CD14-positive monocyte (primary cell): ENCODE measurements around the gene TTLL12. TPM values are rescaled to one million over a fixed set of nuclear protein-coding genes. Genes with fewer than 3 reads are reported as not detected.

Experiments
- DNase-seq, 3 donors: peaks; one replicate each; pipeline ENCODE4 v3.0.0-alpha.2; 2011 to 2022
- H2AFZ ChIP-seq: 2 replicates; pipeline ENCODE4 v1.6.0; 2012; ENCODE audit warnings: mild to moderate bottlenecking, low read depth, low read length, inconsistent platforms; ENCODE audit not compliant: insufficient read depth, poor library complexity, severe bottlenecking
- H3K27ac ChIP-seq, 2 donors: 1 replicate in 1 of 2; 2 replicates in 1 of 2; pipeline ENCODE4 v1.5.1; 2012 to 2013; ENCODE audit warnings: low read length in 2 of 2, control low read depth in 1 of 2, inconsistent platforms in 1 of 2, low read depth in 1 of 2, mild to moderate bottlenecking in 1 of 2
- H3K27me3 ChIP-seq, 2 donors: one replicate each; pipeline versions ENCODE4 v1.6.0 to v1.6.1; 2011 to 2013; ENCODE audit warnings: low read length in 2 of 2; ENCODE audit not compliant: control insufficient read depth in 2 of 2, insufficient read depth in 2 of 2
- H3K36me3 ChIP-seq, 2 donors: replicated peaks in 1 of 2; 1 replicate in 1 of 2; 2 replicates in 1 of 2; pipeline versions ENCODE4 v1.5.1 to v1.6.1; 2012 to 2013; ENCODE audit warnings: low read length in 2 of 2, control low read depth in 1 of 2, inconsistent platforms in 1 of 2, mild to moderate bottlenecking in 1 of 2; ENCODE audit not compliant: insufficient read depth in 2 of 2, control insufficient read depth in 1 of 2
- H3K4me1 ChIP-seq, 2 donors: 1 replicate in 1 of 2; 2 replicates in 1 of 2; pipeline versions ENCODE4 v1.5.1 to v1.6.1; 2012 to 2013; ENCODE audit warnings: low read length in 2 of 2, control low read depth in 1 of 2, inconsistent platforms in 1 of 2, mild to moderate bottlenecking in 1 of 2, moderate library complexity in 1 of 2; ENCODE audit not compliant: insufficient read depth in 2 of 2, control insufficient read depth in 1 of 2
- H3K4me2 ChIP-seq: replicated peaks from 2 replicates; pipeline ENCODE3; 2012; ENCODE audit warnings: low read length, moderate library complexity, mild to moderate bottlenecking; ENCODE audit not compliant: poor library complexity, severe bottlenecking; ENCODE audit errors: extremely low read depth
- H3K4me3 ChIP-seq, 3 experiments: fragments of 200-600 bp in 1 of 3; sonication (generic) in 1 of 3; replicated peaks in 1 of 3; 1 replicate in 2 of 3; 2 replicates in 1 of 3; pipeline ENCODE4 v1.5.1; 2011 to 2013; ENCODE audit warnings: low read length in 3 of 3, mild to moderate bottlenecking in 3 of 3, control low read depth in 2 of 3, low read depth in 2 of 3, inconsistent platforms in 1 of 3, moderate library complexity in 1 of 3
- H3K79me2 ChIP-seq: 2 replicates; pipeline ENCODE4 v1.6.0; 2012; ENCODE audit warnings: mild to moderate bottlenecking, control low read depth, inconsistent platforms, low read length, moderate library complexity; ENCODE audit not compliant: insufficient read depth
- H3K9ac ChIP-seq: 2 replicates; pipeline ENCODE4 v1.6.0; 2017; ENCODE audit warnings: low read length, mild to moderate bottlenecking; ENCODE audit not compliant: insufficient read depth, poor library complexity, severe bottlenecking
- H3K9me3 ChIP-seq, 2 donors: replicated peaks in 1 of 2; 1 replicate in 1 of 2; 2 replicates in 1 of 2; pipeline versions ENCODE4 v1.5.1 to v1.6.1; 2012 to 2013; ENCODE audit warnings: low read length in 2 of 2, control low read depth in 1 of 2; ENCODE audit not compliant: control insufficient read depth in 1 of 2, insufficient read depth in 1 of 2
- H4K20me1 ChIP-seq: 2 replicates; pipeline ENCODE4 v1.6.0; 2012; ENCODE audit warnings: mild to moderate bottlenecking, low read length, control low read depth, moderate library complexity; ENCODE audit not compliant: insufficient read depth
- H3K27ac Mint-ChIP-seq, 7 donors: one replicate each; pipeline ENCODE4 v1.8.0; 2020; ENCODE audit warnings: mild to moderate bottlenecking in 7 of 7, mixed read lengths in 7 of 7, moderate library complexity in 6 of 7, inconsistent platforms in 2 of 7
- H3K27me3 Mint-ChIP-seq, 3 donors: one replicate each; pipeline ENCODE4 v1.8.0; 2021 to 2022; ENCODE audit warnings: low read depth in 3 of 3, mild to moderate bottlenecking in 3 of 3, mixed read lengths in 3 of 3, moderate library complexity in 3 of 3, inconsistent platforms in 1 of 3
- H3K36me3 Mint-ChIP-seq, 2 donors: one replicate each; pipeline ENCODE4 v1.8.0; 2020; ENCODE audit warnings: mixed read lengths in 2 of 2, inconsistent platforms in 1 of 2, mild to moderate bottlenecking in 1 of 2
- H3K4me1 Mint-ChIP-seq: one replicate; pipeline ENCODE4 v1.8.0; 2020; ENCODE audit warnings: mild to moderate bottlenecking, mixed read lengths
- H3K4me3 Mint-ChIP-seq, 2 donors: one replicate each; pipeline ENCODE4 v1.8.0; 2020; ENCODE audit warnings: mild to moderate bottlenecking in 2 of 2, mixed read lengths in 2 of 2, moderate library complexity in 1 of 2
- H3K9me3 Mint-ChIP-seq, 7 donors: one replicate each; pipeline ENCODE4 v1.8.0; 2020 to 2022; ENCODE audit warnings: mixed read lengths in 7 of 7, mild to moderate bottlenecking in 6 of 7, moderate library complexity in 6 of 7, inconsistent platforms in 2 of 7
- CTCF ChIP-seq: fragments of 200-600 bp; IDR thresholded peaks from one replicate; pipeline ENCODE4 v1.8.0; 2022; ENCODE audit warnings: antibody characterized with exemption, mild to moderate bottlenecking
- WGBS: methylation state at CpG from one replicate; pipeline ENCODE4 v1.1.5; 2013; ENCODE audit warnings: missing lambda C conversion rate; ENCODE audit not compliant: insufficient coverage; 5-methylcytosine and 5-hydroxymethylcytosine counted together
- intact Hi-C, 2 donors: fragments of 100-400 bp; cut with micrococcal nuclease; formaldehyde crosslinking; loops; one replicate each; pipeline versions ENCODE4 v1.15.0 to v1.15.1; 2023
- polyA plus RNA-seq, 3 donors: library from polyadenylated mRNA; depleted of rRNA in 1 of 3; unstranded in 2 of 3; stranded (reverse) in 1 of 3; fragments of 300-500 nt in 2 of 3; fragments of >200 nt in 1 of 3; fragmentation: Illumina TruSeq in 2 of 3; gene quantifications; 1 replicate in 2 of 3; 2 replicates in 1 of 3; pipeline ENCODE4 v1.2.3, GENCODE V29; 2012 to 2021

TTLL12 gene
- polyA plus RNA-seq, 3 donors = 9.5 to 16.6 (median 16.5) TPM

- H3K79me2 ChIP-seq = no peaks in the 10 kb centered on the region
- Mint-ChIP-seq H3K4me3 (no peak overlapping the region), H3K9me3 (peaks cover 0 to 4% (median 0%) of the 10 kb centered on the region in 7 donors), H3K27me3 (peaks cover under 1 to 11% (median 7%) of the 10 kb centered on the region in 3 donors), H3K4me1 (no peaks in the 10 kb centered on the region), H3K36me3 (no peaks in the 10 kb centered on the region), H3K27ac (no peak overlapping the region)
- H3K27ac ChIP-seq = no peak overlapping the region
- H3K9me3 ChIP-seq = no peaks in the 10 kb centered on the region
- H3K4me3 ChIP-seq = no peak overlapping the region
- DNase-seq = no peak
- no peaks in the 10 kb centered on the region for H4K20me1 ChIP-seq
- no peak overlapping the region for H3K9ac ChIP-seq
- 93% methylated on average over 7 of the region's 9 CpGs for WGBS
- TF ChIP-seq CTCF = no peak
- intact Hi-C loops = no loop called here
- no peak overlapping the region for H3K4me2 ChIP-seq
- no peaks in the 10 kb centered on the region for H3K27me3 ChIP-seq
- H2AFZ ChIP-seq = no peak overlapping the region
- no peaks in the 10 kb centered on the region for H3K4me1 ChIP-seq
- no peaks in the 10 kb centered on the region for H3K36me3 ChIP-seq
Observed at GRCh38 chr22:43198936-43199335, 12.0 kb upstream of the TTLL12 start.

GRCh38 chr22:43198126-43198525 lies 11.2 kb upstream of the TTLL12 start:
- Histone ChIP-seq H3K4me2 (no peak overlapping the region), H2AFZ (no peak overlapping the region), H3K9me3 (no peaks in the 10 kb centered on the region), H3K4me3 (no peak overlapping the region), H4K20me1 (no peaks in the 10 kb centered on the region), H3K27me3 (no peaks in the 10 kb centered on the region), H3K79me2 (no peaks in the 10 kb centered on the region), H3K4me1 (no peaks in the 10 kb centered on the region), H3K9ac (no peak overlapping the region), H3K36me3 (no peaks in the 10 kb centered on the region), H3K27ac (no peak overlapping the region)
- DNase-seq = no peak
- 90% methylated on average over 2 of the region's 5 CpGs for WGBS
- Mint-ChIP-seq H3K36me3 (no peaks in the 10 kb centered on the region), H3K4me1 (no peaks in the 10 kb centered on the region), H3K27me3 (peaks cover 7 to 11% (median 8%) of the 10 kb centered on the region in 3 donors), H3K27ac (no peak overlapping the region), H3K9me3 (peaks cover 0 to 4% (median 0%) of the 10 kb centered on the region in 7 donors), H3K4me3 (no peak overlapping the region)
- intact Hi-C loops = no loop called here
- no peak for TF ChIP-seq CTCF
